PC-9 (cell line): Measurements from ENCODE around the gene MAP4K3. TPM values are rescaled to one million over a fixed set of nuclear protein-coding genes. Genes with fewer than 3 reads are reported as not detected.

Experiments
- BruUV-seq: library from RNA; stranded (reverse); fragments of 400-500 nt; replicated peaks from 2 replicates; lab custom pipeline; 2021; lab: Mats Ljungman, UMichigan
- CTCF ChIA-PET: fragments of 300-600 bp; sonication (Branson Sonifier 250); formaldehyde crosslinking; loops from one replicate; lab custom pipeline; 2022; ENCODE audit warnings: antibody characterized with exemption; lab: Charles Lee
- POLR2A ChIA-PET: fragments of 300-600 bp; sonication (Branson Sonifier 250); formaldehyde crosslinking; loops from one replicate; lab custom pipeline; 2022; ENCODE audit warnings: antibody characterized with exemption; ENCODE audit not compliant: unreplicated experiment; lab: Charles Lee
- DNase-seq, 2 experiments: peaks; one replicate each; pipeline versions ENCODE4 v3.0.0 to v3.0.0-alpha.2; 2015 to 2022; ENCODE audit warnings: mixed read lengths in 1 of 2
- H2AFZ ChIP-seq: fragments of 200-600 bp; sonication (generic); 2 replicates; pipeline ENCODE4 v1.8.1; 2017; ENCODE audit warnings: antibody characterized with exemption
- H3F3A ChIP-seq: fragments of 200-600 bp; sonication (generic); 2 replicates; pipeline ENCODE4 v1.8.1; 2017; ENCODE audit warnings: antibody characterized with exemption, mild to moderate bottlenecking, low read depth; ENCODE audit not compliant: insufficient read depth
- H3K27ac ChIP-seq: fragments of 200-600 bp; sonication (generic); 2 replicates; pipeline ENCODE4 v1.6.1; 2016; ENCODE audit warnings: mixed run types
- H3K27me3 ChIP-seq: fragments of 200-600 bp; sonication (generic); 2 replicates; pipeline ENCODE4 v1.6.1; 2016; ENCODE audit warnings: low read depth, mixed run types; ENCODE audit not compliant: insufficient read depth
- H3K36me3 ChIP-seq: fragments of 200-600 bp; sonication (generic); 2 replicates; pipeline ENCODE4 v1.6.1; 2016; ENCODE audit warnings: low read depth, mixed run types
- H3K4me1 ChIP-seq: fragments of 200-600 bp; sonication (generic); replicated peaks from 2 replicates; pipeline ENCODE4 v1.6.1; 2016; ENCODE audit warnings: mixed run types; ENCODE audit not compliant: insufficient read depth
- H3K4me2 ChIP-seq: fragments of 200-600 bp; sonication (generic); 2 replicates; pipeline ENCODE4 v1.6.1; 2017; ENCODE audit warnings: mixed run types
- H3K4me3 ChIP-seq: fragments of 200-600 bp; sonication (generic); 2 replicates; pipeline ENCODE4 v1.6.1; 2016; ENCODE audit warnings: mixed run types
- H3K79me2 ChIP-seq: fragments of 200-600 bp; sonication (generic); 2 replicates; pipeline ENCODE4 v1.6.1; 2017; ENCODE audit warnings: low read depth, mixed run types
- H3K9me2 ChIP-seq: fragments of 200-600 bp; sonication (generic); 2 replicates; pipeline ENCODE4 v1.8.1; 2017; ENCODE audit warnings: mild to moderate bottlenecking; ENCODE audit not compliant: insufficient read depth
- H3K9me3 ChIP-seq: fragments of 200-600 bp; sonication (generic); 2 replicates; pipeline ENCODE4 v1.8.1; 2016; ENCODE audit warnings: low read depth; ENCODE audit not compliant: insufficient read depth
- H4K20me1 ChIP-seq: fragments of 200-600 bp; sonication (generic); 2 replicates; pipeline ENCODE4 v1.8.1; 2017; ENCODE audit not compliant: insufficient read depth
- EZH2 ChIP-seq: fragments of 200-600 bp; sonication (generic); IDR thresholded peaks from 2 replicates; pipeline ENCODE4 v1.8.0; 2017; ENCODE audit warnings: antibody characterized with exemption, low read depth
- intact Hi-C: fragments of 100-400 bp; cut with micrococcal nuclease; formaldehyde crosslinking; loops from one replicate; pipeline ENCODE4 v1.10.0; 2022; ENCODE audit not compliant: unreplicated experiment
- total RNA-seq: library from RNA; stranded (reverse); gene quantifications from 2 replicates; pipeline ENCODE4 v1.2.3, GENCODE V29; 2021
- TF ChIP-seq, protein P1 (sequence below): fragments of 200-600 bp; sonication (generic); conservative IDR thresholded peaks from 2 replicates; pipeline ENCODE4 v1.6.1; 2017; ENCODE audit warnings: mixed run types, antibody characterized with exemption, mild to moderate bottlenecking, moderate library complexity

MAP4K3 gene
- total RNA-seq, 1 experiment from 2014 or later, result 38.4 TPM

DNA sequence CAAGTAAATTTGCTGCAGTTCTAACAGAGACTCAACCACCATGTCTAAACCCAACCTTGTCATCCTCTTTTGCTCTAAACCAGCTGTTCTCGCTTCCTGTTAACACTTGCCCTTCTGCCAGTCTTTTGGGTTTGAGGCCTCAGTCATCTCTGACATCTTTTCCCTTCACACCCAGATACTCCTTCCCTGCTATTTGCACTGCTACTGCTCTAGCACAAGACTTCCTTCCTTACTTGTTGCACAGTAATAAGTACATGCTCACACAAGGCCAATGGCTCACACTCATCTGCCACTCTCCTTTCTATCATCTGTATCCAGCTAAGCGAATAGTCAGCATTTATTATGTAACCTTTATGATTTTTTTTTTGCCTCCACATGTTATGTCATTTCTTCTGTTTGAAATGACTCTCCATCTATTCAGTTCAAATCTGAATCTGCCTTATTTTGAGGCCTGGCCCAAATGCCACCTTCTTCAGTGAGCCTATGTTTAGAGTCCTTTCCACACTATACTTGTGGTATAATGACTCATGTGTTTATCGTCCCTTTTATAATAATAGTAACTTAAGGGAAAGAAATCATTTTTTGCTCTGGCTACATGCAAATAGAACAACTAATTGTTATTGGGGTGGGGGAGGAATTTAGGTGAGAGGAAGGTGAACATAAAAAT lies 170.8 kb downstream of the MAP4K3 start:
- peaks cover 5% of the 10 kb centered on the region; the same call in 1 of the 2 replicates for H4K20me1 ChIP-seq
- no peak overlapping the region for H3K4me3 ChIP-seq
- H3K4me1 ChIP-seq, result no peaks in the 10 kb centered on the region
- H3F3A ChIP-seq, result no peaks in the 10 kb centered on the region
- no TSS peak for BruUV-seq
- H3K4me2 ChIP-seq, result no peak overlapping the region
- no peak for DNase-seq
- no peaks in the 10 kb centered on the region for H3K79me2 ChIP-seq
- no peaks in the 10 kb centered on the region for H3K27me3 ChIP-seq
- H3K27ac ChIP-seq, result no peak overlapping the region
- POLR2A ChIA-PET, result no interaction called here
- TF ChIP-seq, protein P1, sequence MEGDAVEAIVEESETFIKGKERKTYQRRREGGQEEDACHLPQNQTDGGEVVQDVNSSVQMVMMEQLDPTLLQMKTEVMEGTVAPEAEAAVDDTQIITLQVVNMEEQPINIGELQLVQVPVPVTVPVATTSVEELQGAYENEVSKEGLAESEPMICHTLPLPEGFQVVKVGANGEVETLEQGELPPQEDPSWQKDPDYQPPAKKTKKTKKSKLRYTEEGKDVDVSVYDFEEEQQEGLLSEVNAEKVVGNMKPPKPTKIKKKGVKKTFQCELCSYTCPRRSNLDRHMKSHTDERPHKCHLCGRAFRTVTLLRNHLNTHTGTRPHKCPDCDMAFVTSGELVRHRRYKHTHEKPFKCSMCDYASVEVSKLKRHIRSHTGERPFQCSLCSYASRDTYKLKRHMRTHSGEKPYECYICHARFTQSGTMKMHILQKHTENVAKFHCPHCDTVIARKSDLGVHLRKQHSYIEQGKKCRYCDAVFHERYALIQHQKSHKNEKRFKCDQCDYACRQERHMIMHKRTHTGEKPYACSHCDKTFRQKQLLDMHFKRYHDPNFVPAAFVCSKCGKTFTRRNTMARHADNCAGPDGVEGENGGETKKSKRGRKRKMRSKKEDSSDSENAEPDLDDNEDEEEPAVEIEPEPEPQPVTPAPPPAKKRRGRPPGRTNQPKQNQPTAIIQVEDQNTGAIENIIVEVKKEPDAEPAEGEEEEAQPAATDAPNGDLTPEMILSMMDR, result no peak
- no peak for TF ChIP-seq EZH2
- intact Hi-C loops, result no loop called here
- H3K9me2 ChIP-seq, result no peaks in the 10 kb centered on the region
- H3K9me3 ChIP-seq, result no peaks in the 10 kb centered on the region
- 0 out of 2 replicates have a peak, but pooled peaks cover 2% of the 10 kb centered on the region for H3K36me3 ChIP-seq
- no peak overlapping the region for H2AFZ ChIP-seq
- CTCF ChIA-PET, result no interaction called here

DNA sequence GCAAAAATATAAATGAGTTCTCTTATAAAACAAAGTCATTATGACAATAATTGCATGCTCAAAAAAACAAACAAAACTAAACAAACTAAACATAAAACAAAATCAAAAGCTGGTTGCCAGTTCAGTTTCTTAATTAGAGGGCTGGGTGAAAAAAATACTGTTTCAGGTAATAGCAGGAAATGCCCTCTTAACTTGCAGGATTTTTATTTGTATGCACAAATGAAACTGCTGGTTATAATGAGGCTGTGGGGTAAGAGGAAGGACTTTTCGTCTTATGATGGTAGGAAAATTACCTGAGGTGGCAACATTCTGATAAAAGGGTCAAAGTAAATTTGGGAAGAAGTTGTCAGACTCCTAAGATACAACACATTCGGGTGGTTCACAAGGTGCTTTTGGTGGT lies 171.8 kb downstream of the MAP4K3 start:
- intact Hi-C loops, result no loop called here
- H3K79me2 ChIP-seq, result no peaks in the 10 kb centered on the region
- no peaks in the 10 kb centered on the region for H3K9me3 ChIP-seq
- H3K27me3 ChIP-seq, result no peaks in the 10 kb centered on the region
- H3K27ac ChIP-seq, result no peak overlapping the region
- H3K9me2 ChIP-seq, result no peaks in the 10 kb centered on the region
- CTCF ChIA-PET, result no interaction called here
- DNase-seq, result no peak
- no peak overlapping the region for H3K4me2 ChIP-seq
- H2AFZ ChIP-seq, result no peak overlapping the region
- BruUV-seq, result no TSS peak
- POLR2A ChIA-PET, result no interaction called here
- no peaks in the 10 kb centered on the region for H4K20me1 ChIP-seq
- no peak overlapping the region for H3K4me3 ChIP-seq
- no peaks in the 10 kb centered on the region for H3F3A ChIP-seq
- no peaks in the 10 kb centered on the region for H3K4me1 ChIP-seq
- 0 out of 2 replicates have a peak, but pooled peaks cover 3% of the 10 kb centered on the region for H3K36me3 ChIP-seq
- TF ChIP-seq EZH2, result no peak
- TF ChIP-seq, protein P1, result no peak

DNA sequence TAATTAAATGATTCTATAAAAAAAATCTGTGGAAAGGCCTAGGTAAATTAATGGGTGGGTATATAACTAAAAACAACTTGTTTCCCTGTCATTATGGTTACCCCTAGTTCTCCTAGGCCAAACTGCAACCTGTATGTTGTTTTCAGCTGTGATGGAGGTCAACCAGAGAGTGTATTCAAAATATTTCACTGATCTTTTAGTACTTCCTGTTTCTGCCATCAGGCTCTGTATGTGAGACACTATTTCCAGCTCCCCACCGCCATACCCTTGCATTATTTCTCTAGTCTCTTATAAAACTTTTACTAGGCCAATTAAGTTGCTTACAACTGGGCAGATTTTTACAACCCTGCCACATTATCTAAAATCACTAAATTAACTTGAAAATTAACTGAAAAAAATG lies 172.4 kb downstream of the MAP4K3 start:
- Histone ChIP-seq H3K9me2 (no peaks in the 10 kb centered on the region), H3K27ac (no peak overlapping the region), H3K9me3 (no peaks in the 10 kb centered on the region), H3K79me2 (no peaks in the 10 kb centered on the region), H3K27me3 (no peaks in the 10 kb centered on the region), H4K20me1 (no peaks in the 10 kb centered on the region), H3K4me2 (no peak overlapping the region), H3K4me1 (no peaks in the 10 kb centered on the region), H3K4me3 (no peak overlapping the region), H2AFZ (no peak overlapping the region), H3K36me3 (0 out of 2 replicates have a peak, but pooled peaks cover 3% of the 10 kb centered on the region), H3F3A (no peaks in the 10 kb centered on the region)
- TF ChIP-seq, protein P1, result no peak
- no peak for TF ChIP-seq EZH2
- intact Hi-C loops, result loop anchor here (1.0 kb wide), 1 partner anchor 34 kb away; no protein-coding TSS in a partner anchor
- no peak for DNase-seq
- no TSS peak for BruUV-seq
- POLR2A ChIA-PET, result no interaction called here
- CTCF ChIA-PET, result no interaction called here
